ENCODE results near the gene TIMM21. TPM values are rescaled to one million over a fixed set of nuclear protein-coding genes. Genes with fewer than 3 reads are reported as not detected.

The TIMM21 gene
- total and polyA plus RNA-seq, 2 of the 13 experiments (the other 11 are each of a cell fraction or from before 2014, with no cell fraction given), result 29.6 to 62.3 TPM

DNA sequence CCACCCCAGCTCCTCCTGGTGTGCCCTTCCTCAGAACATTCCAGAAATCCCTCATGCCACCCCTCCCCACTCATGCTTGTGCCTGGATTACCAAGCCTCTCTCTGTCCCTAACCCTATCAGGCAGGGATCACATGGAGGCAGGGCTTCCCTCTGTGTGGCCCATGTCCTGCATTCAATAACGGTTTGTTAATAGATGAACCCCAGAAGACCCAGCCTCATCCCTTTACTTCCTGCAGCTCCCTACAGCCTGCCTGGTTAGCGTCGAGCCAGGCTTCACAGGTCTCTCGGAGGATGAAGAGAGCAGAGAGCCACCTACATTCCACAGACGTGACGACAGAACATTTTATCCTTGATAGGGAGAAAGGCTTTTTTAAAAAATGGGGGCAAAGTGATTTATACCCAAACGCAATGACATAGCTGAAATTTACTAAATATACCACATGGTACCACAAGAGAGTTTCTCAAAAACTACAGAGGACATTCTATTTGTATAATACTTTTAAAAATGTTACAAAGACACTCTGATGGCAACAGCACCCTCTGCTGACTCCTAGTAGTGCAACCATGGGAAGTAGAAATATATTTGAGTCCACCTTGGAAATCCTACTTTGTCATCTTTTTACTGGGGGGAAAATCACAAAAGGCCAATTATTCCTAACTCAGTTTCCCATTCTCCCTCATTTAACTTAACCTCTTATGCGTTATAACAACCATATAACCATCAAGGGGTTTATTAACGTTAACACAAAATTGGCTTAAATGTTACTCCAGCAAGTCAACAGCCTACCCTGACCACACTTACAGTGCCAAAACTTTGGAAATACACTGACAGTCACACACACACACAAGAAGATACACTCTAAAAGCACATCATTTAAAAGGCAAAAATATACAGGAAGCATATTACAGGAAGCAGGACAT is 31.4 kb upstream of the TIMM21 start:
- no peak overlapping the region for H3K9ac ChIP-seq (ENCODE audit: insufficient read depth, low read depth, low read length)
- in situ Hi-C loops (cut with HindIII; ENCODE audit: extremely low pct_ligation_motif_present, low pct_unique_long_range_greater_than_20kb), result no loop called here
- no peak for TF ChIP-seq SNAI1 (CRISPR knock-in tag; IDR thresholded peaks at IDR 0.05; ENCODE audit: borderline replicate concordance)
- TF ChIP-seq ZNF354B (CRISPR knock-in tag; IDR thresholded peaks at IDR 0.05), result no peak
- TF ChIP-seq STAG1 (CRISPR knock-in tag; IDR thresholded peaks at IDR 0.05), result peak; percentile 55
- TF ChIP-seq KLF12 (CRISPR knock-in tag; IDR thresholded peaks at IDR 0.05; ENCODE audit: borderline replicate concordance), result no peak
- peak; percentile 56 for TF ChIP-seq CTCF (CRISPR knock-in tag; IDR thresholded peaks at IDR 0.05)
- TF ChIP-seq SMC3 (IDR thresholded peaks at IDR 0.05; ENCODE audit: low read length), result peak; percentile 37; the same call in 1 of the 2 replicates
- no peaks in the 10 kb centered on the region for H4K20me1 ChIP-seq (ENCODE audit: insufficient read depth, low read length)
- no peaks in the 10 kb centered on the region for H3K4me1 ChIP-seq (ENCODE audit: insufficient read depth, low read length)
- ChIA-PET POLR2A (no interaction called here), CTCF (ENCODE audit: low intra/inter-chr PET ratio, low total read pairs) (interaction anchor here (1.3 to 1.7 kb wide), 2 partner anchors 34 to 76 kb away, joined by 6 read pairs; no protein-coding TSS in a partner anchor)
- H3K27ac ChIP-seq (ENCODE audit: extremely low read length, insufficient read depth, low read length), result no peak overlapping the region
- peaks cover 10% of the 10 kb centered on the region for H3K9me3 ChIP-seq (ENCODE audit: low read length)
- 5% methylated on average over 9 of the region's 9 CpGs for WGBS (ENCODE audit: low lambda C conversion rate)
- H3K27me3 ChIP-seq (ENCODE audit: control insufficient read depth in 1 of 2, insufficient read depth in 2 of 2, low read length in 2 of 2), result peaks cover 0 to 10% of the 10 kb centered on the region in 2 experiments; a peak in 3 of 5 replicates
- ATAC-seq (peak; percentile 82), FAIRE-seq (peak; percentile 55), DNase-seq (ENCODE audit: low spot score) (peak; percentile 20)
- H3K4me3 ChIP-seq (replicated peaks in 1 of 3; ENCODE audit: insufficient read depth in 1 of 3, low read depth in 2 of 3, low read length in 3 of 3), result no peak overlapping the region
- no peak overlapping the region for H3K4me2 ChIP-seq (ENCODE audit: low read depth, low read length)
- H2AFZ ChIP-seq (ENCODE audit: low read length), result no peak overlapping the region
- H3K36me3 ChIP-seq (replicated peaks in 1 of 2; ENCODE audit: control insufficient read depth in 1 of 2, insufficient read depth in 2 of 2, low read length in 2 of 2), result no peaks in the 10 kb centered on the region
- no peaks in the 10 kb centered on the region for H3K79me2 ChIP-seq (ENCODE audit: insufficient read depth, low read length)
- BruUV-seq (replicated peaks), result no TSS peak
- intact Hi-C loops (cut with micrococcal nuclease; ENCODE audit: unreplicated experiment), result loop anchor here (1.0 to 5.0 kb wide), 2 partner anchors 35 to 75 kb away; no protein-coding TSS in a partner anchor

Measured in HepG2 (cell line).